Subcutaneous adipose tissue (tissue), 4 donors: ENCODE results near the gene GSTM3. TPM values are rescaled to one million over a fixed set of nuclear protein-coding genes. Genes with fewer than 3 reads are reported as not detected.

Source experiments
- total RNA-seq, 4 donors: library from RNA; depleted of rRNA; stranded (reverse); fragments of >200 nt; gene quantifications; one replicate each; pipeline ENCODE4 v1.1.0, GENCODE V29; 2016

GSTM3 gene
- total RNA-seq, 4 donors from 2014 or later, result 38.2 to 62.8 (median 45.7) TPM

Other genes with a start within 250 kb of the GSTM3 start
- 1 to 10 TPM; 4.0 to 6.6 (median 5.5) TPM for gene CYB561D1, start 246.9 kb downstream of the GSTM3 start, total RNA-seq
- 1 to 10 TPM; 2.6 to 5.4 (median 3.4) TPM for gene AMIGO1, start 231.3 kb downstream of the GSTM3 start, total RNA-seq
- not detected for gene GPR61, start 201.2 kb downstream of the GSTM3 start, total RNA-seq
- 1 to 10 TPM; 5.7 to 9.1 (median 7.9) TPM for gene GNAI3, start 192.4 kb downstream of the GSTM3 start, total RNA-seq
- gene GNAT2, start 121.4 kb downstream of the GSTM3 start, total RNA-seq, result not detected
- gene AMPD2, start 121.2 kb downstream of the GSTM3 start, total RNA-seq, result 10 to 100 TPM; 20.2 to 27.9 (median 25.3) TPM
- 10 to 100 TPM; 16.7 to 35.0 (median 20.9) TPM for gene GSTM4, start 84.9 kb downstream of the GSTM3 start, total RNA-seq
- gene GSTM2, start 73.0 kb downstream of the GSTM3 start, total RNA-seq, result 10 to 100 TPM; 38.0 to 87.8 (median 58.4) TPM
- gene GSTM1, start 53.2 kb downstream of the GSTM3 start, total RNA-seq, result 10 to 100 TPM in 1 of 4 donors, not detected in 3; 42.7 TPM
- gene GSTM5, start 28.8 kb downstream of the GSTM3 start, total RNA-seq, result 1 to 10 TPM; 2.8 to 5.7 (median 3.5) TPM
- not detected for gene EPS8L3, start 22.9 kb upstream of the GSTM3 start, total RNA-seq
- 100 to 1,000 TPM in 3 of 4 donors, 10 to 100 TPM in 1; 70.3 to 116 (median 106) TPM for gene CSF1, start 169.8 kb upstream of the GSTM3 start, total RNA-seq
- gene AHCYL1, start 243.7 kb upstream of the GSTM3 start, total RNA-seq, result 100 to 1,000 TPM in 1 of 4 donors, 10 to 100 TPM in 3; 77.0 to 112 (median 87.2) TPM